ENCODE data around the gene IMMP2L. TPM values are rescaled to one million over a fixed set of nuclear protein-coding genes. Genes with fewer than 3 reads are reported as not detected.
"Not testable (repeated sequence)": the region's sequence is repeated elsewhere in the genome, so short reads cannot be mapped to it uniquely, and the experiment has no call there.

The IMMP2L gene
- total RNA-seq, 2 donors from 2014 or later, result 10.5 to 17.4 TPM

- no peak for DNase-seq
- intact Hi-C loops (cut with DNase I), result no loop called here
- 88 to 93% methylated on average over 4 of the region's 4 CpGs for WGBS, 2 donors
- Histone ChIP-seq H3K27me3 (no peaks in the 10 kb centered on the region), H3K4me1 (no peaks in the 10 kb centered on the region), H3K4me3 (no peak overlapping the region), H3K9me3 (no peaks in the 10 kb centered on the region), H3K27ac (no peak overlapping the region), H3K36me3 (replicated peaks in 1 of 2; ENCODE audit: insufficient read depth in 1 of 2, low read depth in 2 of 2) (no peaks in the 10 kb centered on the region)
- no peak for TF ChIP-seq POLR2A (IDR thresholded peaks at IDR 0.05)
- TF ChIP-seq CTCF (IDR thresholded peaks at IDR 0.05), result no peak
- no peak for ATAC-seq
These were observed 50.4 kb downstream of the IMMP2L start for GRCh38 chr7:111511845-111512244.

GRCh38 chr7:111510584-111511378, 51.5 kb downstream of the IMMP2L start:
- H3K9me3 ChIP-seq, result no peaks in the 10 kb centered on the region
- no peak for DNase-seq
- no peak overlapping the region for H3K4me3 ChIP-seq
- no peak for ATAC-seq
- 91 to 95% methylated on average over 3 of the region's 3 CpGs for WGBS, 2 donors
- intact Hi-C loops (cut with DNase I), result no loop called here
- H3K27me3 ChIP-seq, result no peaks in the 10 kb centered on the region
- no peak overlapping the region for H3K27ac ChIP-seq
- no peak for TF ChIP-seq POLR2A (IDR thresholded peaks at IDR 0.05)
- TF ChIP-seq CTCF (IDR thresholded peaks at IDR 0.05), result no peak
- no peaks in the 10 kb centered on the region for H3K36me3 ChIP-seq (replicated peaks in 1 of 2; ENCODE audit: insufficient read depth in 1 of 2, low read depth in 2 of 2)
- H3K4me1 ChIP-seq, result no peaks in the 10 kb centered on the region

- intact Hi-C loops (cut with DNase I), result no loop called here
These were observed 52.2 kb downstream of the IMMP2L start for GRCh38 chr7:111510062-111510461.

GRCh38 chr7:111509288-111509687, 53.0 kb downstream of the IMMP2L start:
- DNase-seq (no peak), ATAC-seq (no peak)
- 55 to 73% methylated on average over 1 of the region's 1 CpG for WGBS, 2 donors
- intact Hi-C loops (cut with DNase I), result no loop called here
- H3K9me3 ChIP-seq, result no peaks in the 10 kb centered on the region
- no peaks in the 10 kb centered on the region for H3K36me3 ChIP-seq (replicated peaks in 1 of 2; ENCODE audit: insufficient read depth in 1 of 2, low read depth in 2 of 2)
- no peak overlapping the region for H3K4me3 ChIP-seq
- H3K4me1 ChIP-seq, result no peaks in the 10 kb centered on the region
- TF ChIP-seq CTCF (IDR thresholded peaks at IDR 0.05) (no peak), POLR2A (IDR thresholded peaks at IDR 0.05) (no peak)
- H3K27ac ChIP-seq, result no peak overlapping the region
- H3K27me3 ChIP-seq, result no peaks in the 10 kb centered on the region

More at GRCh38 chr7:111510062-111510461, 52.2 kb downstream of the IMMP2L start:
- no peak overlapping the region for H3K27ac ChIP-seq
- H3K27me3 ChIP-seq, result no peaks in the 10 kb centered on the region
- 89 to 90% methylated on average over 4 of the region's 4 CpGs for WGBS, 2 donors
- DNase-seq (no peak), ATAC-seq (no peak)
- TF ChIP-seq CTCF (IDR thresholded peaks at IDR 0.05) (no peak), POLR2A (IDR thresholded peaks at IDR 0.05) (no peak)
- no peaks in the 10 kb centered on the region for H3K36me3 ChIP-seq (replicated peaks in 1 of 2; ENCODE audit: insufficient read depth in 1 of 2, low read depth in 2 of 2)
- H3K9me3 ChIP-seq, result no peaks in the 10 kb centered on the region
- no peaks in the 10 kb centered on the region for H3K4me1 ChIP-seq
- no peak overlapping the region for H3K4me3 ChIP-seq

- H3K9me3 ChIP-seq, result no peaks in the 10 kb centered on the region
- intact Hi-C loops (cut with DNase I), result no loop called here
- DNase-seq (no peak), ATAC-seq (no peak)
- TF ChIP-seq POLR2A (IDR thresholded peaks at IDR 0.05) (no peak), CTCF (IDR thresholded peaks at IDR 0.05) (no peak)
- no peaks in the 10 kb centered on the region for H3K4me1 ChIP-seq
- H3K36me3 ChIP-seq (replicated peaks in 1 of 2; ENCODE audit: insufficient read depth in 1 of 2, low read depth in 2 of 2), result no peaks in the 10 kb centered on the region
- no peak overlapping the region for H3K27ac ChIP-seq
- H3K27me3 ChIP-seq, result no peaks in the 10 kb centered on the region
- H3K4me3 ChIP-seq, result no peak overlapping the region
- 94 to 97% methylated on average over 4 of the region's 4 CpGs for WGBS, 2 donors
These were observed 53.9 kb downstream of the IMMP2L start for GRCh38 chr7:111508387-111508786.

- H3K4me3 ChIP-seq; intact Hi-C loops (cut with DNase I); ATAC-seq; H3K27ac ChIP-seq; DNase-seq; H3K9me3 ChIP-seq; H3K27me3 ChIP-seq; H3K4me1 ChIP-seq; H3K36me3 ChIP-seq (replicated peaks in 1 of 2; ENCODE audit: insufficient read depth in 1 of 2, low read depth in 2 of 2): not testable (repeated sequence)
These were observed 56.9 kb downstream of the IMMP2L start for GRCh38 chr7:111505422-111505821.

- intact Hi-C loops (cut with DNase I); H3K27ac ChIP-seq; H3K27me3 ChIP-seq; H3K4me1 ChIP-seq; H3K36me3 ChIP-seq (replicated peaks in 1 of 2; ENCODE audit: insufficient read depth in 1 of 2, low read depth in 2 of 2); H3K4me3 ChIP-seq; ATAC-seq; H3K9me3 ChIP-seq; DNase-seq: not testable (repeated sequence)
- WGBS, 2 donors, result 94 to 96% methylated on average over 2 of the region's 2 CpGs
These were observed 60.5 kb downstream of the IMMP2L start for GRCh38 chr7:111501799-111502198.

Measured in body of pancreas (tissue), 4 donors.